ENCODE results near the gene EPDR1.

DNA sequence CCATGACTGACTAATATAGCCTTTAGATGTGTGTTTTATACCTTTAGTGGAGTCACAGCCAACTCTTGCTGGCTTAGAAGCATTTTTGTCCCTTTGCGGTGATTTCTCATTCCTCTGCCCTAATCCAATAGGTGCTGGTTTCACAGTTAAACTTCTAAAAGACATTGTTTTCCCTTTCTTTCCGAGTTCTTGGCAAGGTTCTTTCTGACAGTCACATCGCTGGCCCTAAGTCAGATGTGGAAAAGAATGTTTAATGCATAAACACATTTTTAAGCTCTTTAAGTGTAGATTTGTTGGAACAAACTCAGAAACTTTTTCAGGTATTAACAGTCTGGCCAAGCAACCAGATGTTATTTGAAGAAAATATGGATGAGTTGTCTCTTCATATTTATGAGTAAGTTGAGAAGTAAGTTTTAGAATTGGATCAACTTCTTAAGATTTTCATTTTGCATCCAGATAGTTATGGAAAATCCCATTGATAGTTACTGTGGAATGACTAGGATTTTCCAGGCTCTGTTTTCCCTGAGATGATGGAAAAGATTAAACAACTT lies 4.1 kb downstream of the EPDR1 start:
- TF ChIP-seq, protein P1, sequence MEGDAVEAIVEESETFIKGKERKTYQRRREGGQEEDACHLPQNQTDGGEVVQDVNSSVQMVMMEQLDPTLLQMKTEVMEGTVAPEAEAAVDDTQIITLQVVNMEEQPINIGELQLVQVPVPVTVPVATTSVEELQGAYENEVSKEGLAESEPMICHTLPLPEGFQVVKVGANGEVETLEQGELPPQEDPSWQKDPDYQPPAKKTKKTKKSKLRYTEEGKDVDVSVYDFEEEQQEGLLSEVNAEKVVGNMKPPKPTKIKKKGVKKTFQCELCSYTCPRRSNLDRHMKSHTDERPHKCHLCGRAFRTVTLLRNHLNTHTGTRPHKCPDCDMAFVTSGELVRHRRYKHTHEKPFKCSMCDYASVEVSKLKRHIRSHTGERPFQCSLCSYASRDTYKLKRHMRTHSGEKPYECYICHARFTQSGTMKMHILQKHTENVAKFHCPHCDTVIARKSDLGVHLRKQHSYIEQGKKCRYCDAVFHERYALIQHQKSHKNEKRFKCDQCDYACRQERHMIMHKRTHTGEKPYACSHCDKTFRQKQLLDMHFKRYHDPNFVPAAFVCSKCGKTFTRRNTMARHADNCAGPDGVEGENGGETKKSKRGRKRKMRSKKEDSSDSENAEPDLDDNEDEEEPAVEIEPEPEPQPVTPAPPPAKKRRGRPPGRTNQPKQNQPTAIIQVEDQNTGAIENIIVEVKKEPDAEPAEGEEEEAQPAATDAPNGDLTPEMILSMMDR (IDR thresholded peaks at IDR 0.05) = no peak
- TF ChIP-seq EP300 (IDR thresholded peaks at IDR 0.05) (no peak), POLR2AphosphoS5 (IDR thresholded peaks at IDR 0.05) (no peak)
